Motor neuron (in vitro differentiated cells): Measurements from ENCODE around the gene PGGT1B. TPM values are rescaled to one million over a fixed set of nuclear protein-coding genes. Genes with fewer than 3 reads are reported as not detected.

ENCODE experiments used
- ATAC-seq, 8 experiments: fragments of 200-7000 bp; cut with Tn5 transposase; replicated peaks in 6 of 8; 2 replicates each; pipeline ENCODE4 v1.8.0; 2021; ENCODE audit warnings: mild to moderate bottlenecking in 8 of 8, moderate library complexity in 8 of 8
- H3K27ac ChIP-seq, 2 donors: fragments of 250-450 bp; sonication (Bioruptor Pico); 2 replicates each; pipeline ENCODE4 v1.9.0; 2021; ENCODE audit warnings: antibody characterized with exemption in 2 of 2, mild to moderate bottlenecking in 2 of 2, moderate library complexity in 1 of 2
- H3K4me1 ChIP-seq, 2 donors: fragments of 250-450 bp; sonication (Bioruptor Pico); replicated peaks in 1 of 2; 2 replicates each; pipeline ENCODE4 v1.6.1; 2021; ENCODE audit warnings: antibody characterized with exemption in 2 of 2, mild to moderate bottlenecking in 2 of 2, moderate library complexity in 1 of 2
- H3K4me3 ChIP-seq, 5 donors: fragments of 250-450 bp; sonication (Bioruptor Pico); 2 replicates each; pipeline ENCODE4 v1.9.0; 2021; ENCODE audit warnings: antibody characterized with exemption in 5 of 5, mild to moderate bottlenecking in 5 of 5, moderate library complexity in 4 of 5
- WGBS, 10 experiments: fragments of 450-650 bp; shearing (Covaris generic); methylation state at CpG; one replicate each; pipeline ENCODE4 v1.0.0; 2022; 5-methylcytosine and 5-hydroxymethylcytosine counted together
- in situ Hi-C, 9 experiments: fragments of 400-800 bp; cut with MboI; loops; one replicate each; pipeline ENCODE4 v1.15.0; 2021; ENCODE audit warnings: low sequenced_read_pairs in 9 of 9, low pct_unique_long_range_greater_than_20kb in 2 of 9; ENCODE audit not compliant: unreplicated experiment in 9 of 9
- total RNA-seq, 8 experiments: library from RNA; unstranded; fragments of 300-600 nt; gene quantifications; 2 replicates each; pipeline versions ENCODE4 v1.2.3 to v1.2.4, GENCODE V29; 2022

Gene PGGT1B
- 10 to 100 TPM; 11.1 to 29.4 (median 17.9) TPM for total RNA-seq

DNA sequence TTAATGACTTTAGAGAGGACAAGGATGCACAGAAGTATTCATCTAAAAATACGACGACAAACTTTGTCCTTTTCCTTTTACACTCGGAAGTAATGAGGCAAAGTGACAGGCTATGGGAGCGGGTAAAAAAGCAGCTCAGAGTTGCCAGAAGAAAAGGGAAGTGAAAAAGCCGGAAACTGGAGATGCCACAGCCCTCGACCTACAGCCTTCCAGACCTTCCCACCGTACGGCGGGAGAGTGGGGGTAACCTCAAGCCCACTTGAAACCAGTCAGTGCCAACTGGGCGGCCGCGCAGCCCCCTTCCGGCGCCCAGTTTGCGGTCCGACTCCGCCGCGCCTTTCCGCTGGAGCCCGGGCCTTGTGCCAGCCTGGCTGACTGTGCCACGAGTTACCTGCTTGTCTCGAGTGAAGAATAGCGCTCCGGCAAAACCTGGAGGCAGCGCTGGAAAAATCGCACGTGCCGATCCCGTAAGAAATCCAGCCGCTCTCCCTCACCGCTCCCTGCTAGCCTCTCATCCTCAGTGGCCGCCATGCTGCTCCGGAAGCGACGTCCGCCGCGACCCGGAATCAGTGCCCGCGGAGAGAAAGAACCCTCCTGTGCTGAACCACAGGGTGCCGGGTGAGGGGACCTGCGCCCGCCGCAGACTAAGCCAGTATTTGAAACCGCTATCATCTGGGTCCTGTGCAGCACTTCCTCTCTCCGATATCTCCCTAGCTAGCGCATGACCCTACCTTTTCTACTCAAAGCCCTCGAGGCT is at the start of gene PGGT1B:
PGGT1B (minus strand) TSS at position 557 of the 757 bp plus-strand sequence; CDS start at position 531, 26 bp downstream.
- WGBS, 10 experiments, result 0 to 1% (median 0%) methylated on average over 3 to 26 of the region's 50 CpGs; no CpG with 5 or more reads in 3 of the 10 experiments
- ATAC-seq, result peak; percentile 94 to 99 (median 98)
- peak within 1 kb of the TSS; percentile 82 to 94 for H3K27ac ChIP-seq
- H3K4me1 ChIP-seq, result peaks cover 16 to 17% of the 10 kb centered on the region in 2 donors
- in situ Hi-C loops, result no loop called here
- H3K4me3 ChIP-seq, result peak within 1 kb of the TSS; percentile 54 to 88 (median 66)

DNA sequence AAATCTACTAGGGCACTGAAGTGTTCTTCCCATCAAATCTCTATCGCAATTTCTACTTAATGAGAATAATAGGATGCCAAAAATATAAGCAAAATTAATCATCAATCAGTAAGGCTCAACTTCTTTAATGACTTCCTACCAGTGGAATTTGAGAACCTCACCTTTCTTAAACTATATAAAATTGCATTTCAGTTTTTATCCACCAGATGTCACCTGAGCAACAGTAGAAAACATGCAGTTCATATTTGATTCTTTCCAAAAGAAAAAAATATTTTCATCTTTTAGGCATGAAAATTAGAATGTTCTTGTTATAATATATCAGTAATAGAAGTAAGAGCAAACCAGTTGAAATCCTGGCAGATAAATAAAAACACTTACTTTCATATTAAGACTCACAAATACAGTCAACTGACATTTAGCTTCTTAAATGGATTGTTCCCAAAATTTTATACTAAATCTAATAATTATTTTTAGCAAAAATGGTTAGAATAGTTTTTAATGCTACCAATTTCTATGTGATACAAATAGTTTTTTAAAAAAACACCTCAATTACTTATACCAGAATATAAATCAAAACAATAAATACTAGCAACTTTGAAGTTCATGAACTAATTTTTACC is 47.2 kb upstream of the PGGT1B start:
- Histone ChIP-seq H3K4me1 (no peaks in the 10 kb centered on the region), H3K4me3 (no peak overlapping the region), H3K27ac (no peak overlapping the region)
- in situ Hi-C loops, result loop anchor here (10.0 to 25.0 kb wide), 6 partner anchors 265 to 752 kb away; partner anchors contain the start of genes AP3S1 (in 2 of the 9) and ATG12 (in 2 of the 9)
- WGBS, 10 experiments, result 0 to 33% (median 0%) methylated on average over 1 of the region's 1 CpG; no CpG with 5 or more reads in 4 of the 10 experiments
- ATAC-seq, result peak in 3 of 8 experiments; percentile 27 to 42 (median 33)

DNA sequence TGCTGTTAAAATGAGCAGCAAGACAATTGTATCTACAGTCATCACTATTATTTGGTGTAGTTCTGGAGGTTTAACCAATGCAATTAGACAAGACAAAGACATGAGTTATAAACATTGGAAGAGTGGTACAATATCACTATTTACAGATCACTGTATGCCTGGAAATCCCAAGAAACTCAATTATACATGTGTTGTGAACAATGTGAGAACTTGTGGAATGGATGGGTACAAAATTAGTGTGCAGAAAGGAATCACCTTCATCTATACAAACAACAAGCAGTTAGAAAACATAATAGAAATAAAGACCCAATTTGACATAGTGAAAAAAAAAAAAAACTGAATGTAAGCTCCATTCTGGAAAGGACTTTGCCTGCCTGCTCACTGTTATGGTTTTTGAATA is 46.1 kb upstream of the PGGT1B start:
- no peaks in the 10 kb centered on the region for H3K4me1 ChIP-seq
- H3K27ac ChIP-seq, result no peak overlapping the region
- no peak for ATAC-seq
- H3K4me3 ChIP-seq, result no peak overlapping the region
- in situ Hi-C loops, result loop anchor here in 6 of 9 experiments (10.0 to 25.0 kb wide), 4 partner anchors 278 to 753 kb away; partner anchors contain the start of genes AP3S1 (in 2 of the 6) and ATG12 (in 2 of the 6)

DNA sequence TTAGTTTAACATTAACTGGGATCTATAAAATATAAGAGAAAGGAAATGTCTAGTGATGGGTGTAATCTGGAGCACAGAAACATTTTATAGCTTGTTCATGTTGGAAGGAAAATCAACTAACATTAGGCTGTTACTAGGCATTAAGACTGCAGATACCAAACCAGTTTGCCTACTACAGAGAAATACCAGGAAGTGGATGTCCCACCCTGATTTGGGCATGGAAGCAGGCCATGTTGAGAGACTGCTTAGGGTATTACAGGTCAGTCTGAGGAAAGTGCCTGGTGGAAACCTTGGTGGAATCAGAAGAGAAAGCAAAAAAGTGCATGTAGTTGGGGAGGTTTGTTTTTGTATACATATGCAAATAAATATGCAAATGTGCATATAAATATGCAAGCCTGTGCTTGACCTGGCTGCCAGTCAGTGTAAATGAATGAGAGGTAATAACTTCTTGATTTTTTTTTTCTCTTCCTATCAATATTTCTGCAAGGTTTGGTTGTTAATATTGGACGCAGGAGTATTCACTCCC is 43.4 kb upstream of the PGGT1B start:
- no peak overlapping the region for H3K4me3 ChIP-seq
- peak in 3 of 8 experiments; percentile 91 to 95 (median 93) for ATAC-seq
- in situ Hi-C loops, result loop anchor here in 6 of 9 experiments (10.0 to 25.0 kb wide), 4 partner anchors 281 to 756 kb away; partner anchors contain the start of genes AP3S1 (in 2 of the 6) and ATG12 (in 2 of the 6)
- WGBS, 10 experiments, result 40 to 100% (median 100%) methylated on average over 1 of the region's 1 CpG; no CpG with 5 or more reads in 3 of the 10 experiments
- no peak overlapping the region for H3K27ac ChIP-seq
- H3K4me1 ChIP-seq, result no peaks in the 10 kb centered on the region

DNA sequence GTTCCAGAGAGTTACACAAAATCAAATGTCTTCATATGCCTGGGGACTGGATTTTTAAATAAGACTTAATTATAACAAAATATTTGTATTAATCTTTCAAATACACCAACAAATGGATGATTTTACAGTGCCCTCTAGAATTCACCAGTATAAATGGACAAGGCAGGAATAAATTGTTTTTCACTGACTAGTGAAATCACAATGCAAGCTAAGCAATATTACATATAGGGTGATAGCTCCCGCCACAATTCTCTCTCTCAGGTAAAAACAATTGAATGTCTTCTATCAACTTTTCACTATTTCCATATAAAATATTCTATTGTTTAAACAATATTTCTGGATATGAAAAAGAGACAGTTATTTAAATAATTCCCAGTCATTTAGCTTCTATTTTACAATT is 41.8 kb upstream of the PGGT1B start:
- in situ Hi-C loops, result loop anchor here in 6 of 9 experiments (10.0 to 25.0 kb wide), 4 partner anchors 283 to 758 kb away; partner anchors contain the start of genes AP3S1 (in 2 of the 6) and ATG12 (in 2 of the 6)

DNA sequence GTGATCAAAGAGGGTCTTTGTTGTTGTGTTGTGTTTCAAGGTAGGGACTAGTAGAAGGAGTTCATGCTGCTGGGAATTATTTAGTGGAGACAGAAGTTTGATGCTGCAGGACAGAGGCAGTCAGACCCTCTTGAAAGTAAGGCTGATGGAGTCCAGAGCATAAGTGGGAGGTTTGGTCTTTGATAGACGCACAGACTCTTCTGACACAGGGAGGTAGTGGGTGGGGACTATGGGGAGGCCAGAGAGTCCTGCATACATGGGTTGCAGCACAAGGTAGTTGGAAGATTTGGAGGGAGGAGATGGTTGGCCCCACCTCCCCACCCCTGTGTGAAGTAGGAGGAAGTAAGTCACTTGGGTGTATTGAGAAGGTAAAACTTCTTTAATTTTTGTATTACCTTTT is 36.1 kb upstream of the PGGT1B start:
- 14 to 71% (median 39%) methylated on average over 1 of the region's 1 CpG; no CpG with 5 or more reads in 6 of the 10 experiments for WGBS, 10 experiments
- H3K27ac ChIP-seq, result no peak overlapping the region
- no peak overlapping the region for H3K4me3 ChIP-seq
- no peak for ATAC-seq
- in situ Hi-C loops, result no loop called here
- peaks cover 0 to 4% of the 10 kb centered on the region in 2 donors for H3K4me1 ChIP-seq

More for the DNA sequence above, 41.8 kb upstream of the PGGT1B start:
- Histone ChIP-seq H3K27ac (no peak overlapping the region), H3K4me1 (no peaks in the 10 kb centered on the region), H3K4me3 (no peak overlapping the region)
- WGBS, 10 experiments, result 71 to 100% (median 100%) methylated on average over 1 of the region's 1 CpG; no CpG with 5 or more reads in 4 of the 10 experiments
- ATAC-seq, result no peak

DNA sequence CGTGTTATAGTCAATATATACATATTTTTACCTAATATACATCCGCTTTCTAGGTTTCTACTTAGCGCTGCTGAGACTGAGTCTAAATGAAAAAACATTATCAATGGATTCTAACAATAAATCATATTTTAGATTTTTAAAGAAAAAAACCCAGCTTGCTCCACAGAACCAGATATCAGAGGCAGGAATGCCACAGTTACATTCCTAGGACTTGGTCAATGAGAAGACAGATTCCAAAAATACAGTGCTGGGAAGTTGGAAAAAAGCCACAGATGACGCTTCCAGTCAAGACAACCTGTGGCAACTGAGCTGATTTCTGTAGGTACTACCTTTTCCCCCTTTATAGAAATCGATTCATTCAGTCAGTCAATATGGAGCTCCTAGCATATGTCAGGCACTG is 34.4 kb upstream of the PGGT1B start:
- peaks cover 0 to 4% of the 10 kb centered on the region in 2 donors for H3K4me1 ChIP-seq
- H3K4me3 ChIP-seq, result peak overlapping the region; percentile 25 to 99 (median 53)
- H3K27ac ChIP-seq, result no peak overlapping the region
- in situ Hi-C loops, result no loop called here
- ATAC-seq, result no peak
- WGBS, 10 experiments, result 52 to 100% (median 82%) methylated on average over 1 to 5 of the region's 5 CpGs; no CpG with 5 or more reads in 2 of the 10 experiments

DNA sequence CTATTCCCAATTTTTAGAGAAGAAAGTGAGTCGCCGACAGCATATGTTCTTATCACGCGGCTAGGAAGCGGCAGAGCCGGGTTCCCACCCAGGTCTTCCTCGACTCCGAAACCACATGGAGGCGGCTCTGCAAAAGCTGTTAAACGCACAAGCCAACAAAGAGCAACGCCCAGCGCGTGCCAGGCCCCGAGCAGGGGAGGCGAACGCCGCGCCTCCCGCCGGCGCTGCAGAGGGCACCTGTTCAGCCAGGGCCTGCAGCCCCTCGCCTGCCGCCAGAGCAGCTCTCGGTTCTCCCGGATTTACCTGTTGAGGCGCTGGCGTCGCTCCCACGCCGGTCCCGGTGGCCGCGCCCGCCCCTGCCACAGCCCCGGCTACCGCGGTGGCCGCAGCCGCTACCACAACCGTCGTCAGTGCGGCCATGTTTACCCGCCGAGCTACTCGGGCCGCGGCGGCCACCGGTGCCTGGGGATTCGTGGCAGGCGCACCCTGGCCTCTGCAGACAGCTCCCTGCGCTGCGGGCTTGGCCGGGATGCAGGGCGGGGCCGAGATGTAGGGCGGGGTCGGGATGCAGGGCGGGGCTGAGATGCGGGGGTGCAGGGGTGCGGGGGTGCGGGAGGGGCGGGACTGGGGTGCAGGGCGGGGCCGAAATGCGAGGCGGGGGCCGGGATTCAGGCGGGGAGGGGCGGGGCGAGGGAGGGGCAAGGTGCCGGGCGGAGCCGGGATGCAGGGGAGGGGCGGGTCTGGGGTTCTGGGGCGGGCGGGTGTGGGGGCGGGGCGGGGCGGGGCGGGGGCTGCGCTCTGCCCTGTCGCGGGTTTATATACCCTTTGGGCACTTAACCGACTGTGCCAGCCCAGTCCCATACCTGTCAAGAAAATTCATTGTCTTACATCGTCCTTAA is 33.7 kb upstream of the PGGT1B start, which contains the start of gene CCDC112:
CCDC112 (minus strand) TSS at position 531 of the 899 bp plus-strand sequence; CDS start at position 420, 111 bp downstream.
- ATAC-seq, result peak; percentile 90 to 96 (median 94)
- Histone ChIP-seq H3K4me1 (peaks cover 0 to 4% of the 10 kb centered on the region in 2 donors), H3K27ac (peak within 1 kb of the TSS; percentile 44 to 85), H3K4me3 (peak within 1 kb of the TSS; percentile 51 to 99 (median 76))
- 0 to 50% (median 4%) methylated on average over 1 to 16 of the region's 86 CpGs; no CpG with 5 or more reads in 4 of the 10 experiments for WGBS, 10 experiments
- in situ Hi-C loops, result no loop called here

DNA sequence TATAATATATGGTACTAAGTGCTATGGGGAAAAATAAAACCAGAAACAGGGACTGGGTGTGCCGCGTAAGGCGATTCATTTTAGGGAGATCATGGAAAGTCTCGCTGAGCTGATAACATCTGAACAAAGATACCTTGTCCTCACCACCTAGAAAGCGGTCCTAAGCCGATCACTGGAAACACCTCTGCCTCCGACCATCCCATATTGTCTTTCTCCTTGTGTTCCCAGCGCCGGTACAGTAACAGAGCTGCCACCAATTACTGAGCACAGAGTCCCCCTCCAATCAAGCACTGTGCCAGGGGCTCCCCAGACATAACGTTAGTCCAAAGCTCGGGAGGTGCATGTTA is 33.1 kb upstream of the PGGT1B start:
- Histone ChIP-seq H3K4me1 (peaks cover 0 to 4% of the 10 kb centered on the region in 2 donors), H3K27ac (peak overlapping the region; percentile 44 to 85), H3K4me3 (peak overlapping the region; percentile 51 to 99 (median 76))
- 0 to 10% (median 1%) methylated on average over 2 to 11 of the region's 11 CpGs; no CpG with 5 or more reads in 2 of the 10 experiments for WGBS, 10 experiments
- in situ Hi-C loops, result no loop called here
- ATAC-seq, result peak; percentile 24 to 51 (median 44)

DNA sequence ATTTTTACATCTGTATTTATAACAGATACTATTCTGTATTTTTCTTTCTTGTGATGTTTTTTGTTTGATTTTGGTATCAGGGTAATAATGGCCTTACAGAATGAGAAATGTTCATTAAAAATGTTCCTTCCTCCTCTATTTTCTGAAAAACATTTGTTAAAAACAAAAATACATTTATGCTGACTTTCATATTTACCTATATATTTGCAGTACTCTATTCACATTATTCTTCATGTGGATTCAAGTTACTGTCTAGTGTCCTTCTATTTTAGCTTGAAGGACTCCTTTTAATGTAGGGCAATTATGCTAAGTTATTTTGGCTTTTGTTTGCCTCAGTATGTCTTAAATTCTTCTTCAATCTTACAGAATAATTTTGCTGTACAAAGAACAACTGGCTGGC is 28.7 kb upstream of the PGGT1B start:
- in situ Hi-C loops, result no loop called here
- Histone ChIP-seq H3K4me1 (peaks cover 0 to 4% of the 10 kb centered on the region in 2 donors), H3K27ac (no peak overlapping the region), H3K4me3 (no peak overlapping the region)
- ATAC-seq, result no peak

DNA sequence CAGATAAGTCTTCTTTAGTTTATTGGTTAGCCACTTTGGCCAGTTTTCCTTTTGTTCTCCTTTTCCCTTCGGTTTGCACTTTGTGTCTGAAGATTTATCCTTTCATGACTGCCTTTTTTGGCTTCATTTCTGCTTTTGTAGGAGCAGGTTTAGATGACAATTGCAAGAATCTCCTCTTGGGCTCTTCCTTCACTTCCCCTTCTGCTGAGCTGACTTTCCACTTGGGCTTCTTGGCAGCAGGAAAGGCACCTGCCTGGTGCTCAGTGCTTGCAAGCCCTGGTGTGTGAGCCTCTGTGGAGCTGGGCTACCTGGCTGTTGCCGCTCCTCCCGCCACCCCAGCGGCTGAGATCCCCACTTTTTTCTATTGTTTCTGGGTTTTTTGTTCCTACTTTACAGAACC is 26.4 kb upstream of the PGGT1B start:
- WGBS, 10 experiments, result 72 to 100% (median 92%) methylated on average over 2 to 4 of the region's 4 CpGs; no CpG with 5 or more reads in 1 of the 10 experiments
- H3K27ac ChIP-seq, result no peak overlapping the region
- no peak for ATAC-seq
- in situ Hi-C loops, result no loop called here
- H3K4me1 ChIP-seq, result no peaks in the 10 kb centered on the region
- no peak overlapping the region for H3K4me3 ChIP-seq

DNA sequence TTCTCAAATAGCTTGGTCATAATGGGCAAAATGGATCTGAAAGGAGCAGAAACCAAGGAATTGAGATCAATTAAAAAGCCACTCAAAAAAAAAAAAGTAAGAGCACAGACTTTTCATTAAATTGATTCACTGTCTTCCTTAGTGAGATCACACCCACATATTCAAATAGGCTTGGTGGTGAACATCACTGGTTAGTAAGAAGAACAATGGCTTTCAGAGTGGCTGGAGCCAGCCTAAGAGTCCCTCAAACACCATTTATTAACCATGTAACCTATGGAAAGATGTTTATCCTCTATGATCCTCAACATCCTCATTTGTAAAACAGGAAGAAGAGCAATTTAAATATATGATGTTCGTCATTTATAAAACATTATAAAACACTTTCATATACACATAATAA is 21.3 kb upstream of the PGGT1B start:
- H3K4me3 ChIP-seq, result no peak overlapping the region
- in situ Hi-C loops, result no loop called here
- H3K27ac ChIP-seq, result no peak overlapping the region
- 83 to 100% (median 100%) methylated on average over 1 of the region's 1 CpG; no CpG with 5 or more reads in 1 of the 10 experiments for WGBS, 10 experiments
- no peaks in the 10 kb centered on the region for H3K4me1 ChIP-seq
- ATAC-seq, result no peak
